Memory B cell (primary cell): ENCODE results near the gene CD99L2.
"Not testable (repeated sequence)": the region's sequence is repeated elsewhere in the genome, so short reads cannot be mapped to it uniquely, and the experiment has no call there.

Experiments
- ATAC-seq: fragments of 150-1000 bp; cut with Tn5 transposase; 2 replicates; pipeline ENCODE4 v1.10.0; 2021; ENCODE audit warnings: low read depth, mild to moderate bottlenecking, moderate library complexity
- DNase-seq, 2 donors: peaks; one replicate each; pipeline ENCODE4 v3.0.0; 2022; ENCODE audit warnings: low spot score in 2 of 2
- H3K27ac Mint-ChIP-seq: one replicate; pipeline ENCODE4 v1.8.0; 2022; ENCODE audit warnings: mild to moderate bottlenecking, moderate library complexity, mixed read lengths
- H3K27me3 Mint-ChIP-seq: one replicate; pipeline ENCODE4 v1.8.0; 2022; ENCODE audit warnings: mixed read lengths
- H3K36me3 Mint-ChIP-seq: one replicate; pipeline ENCODE4 v1.8.0; 2022; ENCODE audit warnings: mild to moderate bottlenecking, mixed read lengths
- H3K4me1 Mint-ChIP-seq: one replicate; pipeline ENCODE4 v1.8.0; 2022; ENCODE audit warnings: mixed read lengths
- H3K4me3 Mint-ChIP-seq: one replicate; pipeline ENCODE4 v1.8.0; 2022; ENCODE audit warnings: mild to moderate bottlenecking, moderate library complexity, mixed read lengths
- H3K9me3 Mint-ChIP-seq: one replicate; pipeline ENCODE4 v1.8.0; 2022; ENCODE audit warnings: mixed read lengths

Gene CD99L2

GRCh38 chrX:150831863-150832262 lies 66.6 kb downstream of the CD99L2 start:
- ATAC-seq (no peak), DNase-seq (no peak)
- Mint-ChIP-seq H3K9me3 (peaks cover 5% of the 10 kb centered on the region), H3K36me3 (peaks cover 18% of the 10 kb centered on the region), H3K27me3 (no peaks in the 10 kb centered on the region), H3K4me1 (peaks cover 3% of the 10 kb centered on the region), H3K4me3 (no peak overlapping the region), H3K27ac (no peak overlapping the region)

- H3K27ac Mint-ChIP-seq, result no peak overlapping the region
- no peak overlapping the region for H3K4me3 Mint-ChIP-seq
- ATAC-seq (no peak), DNase-seq (no peak)
- peaks cover 10% of the 10 kb centered on the region for H3K9me3 Mint-ChIP-seq
- H3K27me3 Mint-ChIP-seq, result no peaks in the 10 kb centered on the region
- peaks cover 3% of the 10 kb centered on the region for H3K4me1 Mint-ChIP-seq
- H3K36me3 Mint-ChIP-seq, result peaks cover 26% of the 10 kb centered on the region
Observed at GRCh38 chrX:150828785-150829184, 69.7 kb downstream of the CD99L2 start.

GRCh38 chrX:150824352-150824751 lies 74.1 kb downstream of the CD99L2 start:
- H3K4me1 Mint-ChIP-seq, ATAC-seq, H3K27ac Mint-ChIP-seq, H3K4me3 Mint-ChIP-seq, H3K27me3 Mint-ChIP-seq, DNase-seq: not testable (repeated sequence)
- H3K9me3 Mint-ChIP-seq, result peaks cover 14% of the 10 kb centered on the region
- H3K36me3 Mint-ChIP-seq, result peaks cover 35% of the 10 kb centered on the region

- ATAC-seq, DNase-seq, H3K27me3 Mint-ChIP-seq, H3K4me1 Mint-ChIP-seq, H3K27ac Mint-ChIP-seq, H3K4me3 Mint-ChIP-seq: not testable (repeated sequence)
- Mint-ChIP-seq H3K36me3 (peaks cover 36% of the 10 kb centered on the region), H3K9me3 (peaks cover 17% of the 10 kb centered on the region)
Observed at GRCh38 chrX:150823826-150824225, 74.6 kb downstream of the CD99L2 start.

GRCh38 chrX:150821971-150822370 lies 76.5 kb downstream of the CD99L2 start:
- peaks cover 4% of the 10 kb centered on the region for H3K4me1 Mint-ChIP-seq
- H3K9me3 Mint-ChIP-seq, result peaks cover 22% of the 10 kb centered on the region
- no peaks in the 10 kb centered on the region for H3K27me3 Mint-ChIP-seq
- DNase-seq, result no peak
- no peak overlapping the region for H3K4me3 Mint-ChIP-seq
- H3K27ac Mint-ChIP-seq, result no peak overlapping the region
- H3K36me3 Mint-ChIP-seq, result peaks cover 37% of the 10 kb centered on the region
- ATAC-seq, result no peak

GRCh38 chrX:150813922-150814321 lies 84.5 kb downstream of the CD99L2 start:
- Mint-ChIP-seq H3K4me1 (peaks cover 2% of the 10 kb centered on the region), H3K36me3 (peaks cover 12% of the 10 kb centered on the region), H3K9me3 (peaks cover 5% of the 10 kb centered on the region), H3K4me3 (no peak overlapping the region), H3K27ac (no peak overlapping the region), H3K27me3 (no peaks in the 10 kb centered on the region)
- DNase-seq, result no peak
- ATAC-seq, result no peak

- Mint-ChIP-seq H3K27me3 (no peaks in the 10 kb centered on the region), H3K36me3 (peaks cover 8% of the 10 kb centered on the region), H3K4me1 (no peaks in the 10 kb centered on the region), H3K27ac (no peak overlapping the region), H3K9me3 (peaks cover 3% of the 10 kb centered on the region), H3K4me3 (no peak overlapping the region)
- DNase-seq (no peak), ATAC-seq (no peak)
Observed at GRCh38 chrX:150806827-150807226, 91.6 kb downstream of the CD99L2 start.

- Mint-ChIP-seq H3K4me1 (no peaks in the 10 kb centered on the region), H3K27ac (no peak overlapping the region), H3K4me3 (no peak overlapping the region), H3K27me3 (no peaks in the 10 kb centered on the region), H3K36me3 (peaks cover 11% of the 10 kb centered on the region), H3K9me3 (peaks cover 3% of the 10 kb centered on the region)
- DNase-seq, result no peak
- no peak for ATAC-seq
Observed at GRCh38 chrX:150805736-150806135, 92.7 kb downstream of the CD99L2 start.

- Mint-ChIP-seq H3K27me3 (no peaks in the 10 kb centered on the region), H3K4me1 (no peaks in the 10 kb centered on the region), H3K36me3 (peaks cover 35% of the 10 kb centered on the region), H3K27ac (no peak overlapping the region), H3K9me3 (peaks cover 1% of the 10 kb centered on the region), H3K4me3 (no peak overlapping the region)
- DNase-seq, result no peak
- ATAC-seq, result no peak
Observed at GRCh38 chrX:150792949-150793527, 105.4 kb downstream of the CD99L2 start.

GRCh38 chrX:150790021-150790420 lies 108.4 kb downstream of the CD99L2 start:
- no peak overlapping the region for H3K27ac Mint-ChIP-seq
- ATAC-seq (no peak), DNase-seq (no peak)
- no peaks in the 10 kb centered on the region for H3K27me3 Mint-ChIP-seq
- no peak overlapping the region for H3K4me3 Mint-ChIP-seq
- no peaks in the 10 kb centered on the region for H3K9me3 Mint-ChIP-seq
- peaks cover 27% of the 10 kb centered on the region for H3K36me3 Mint-ChIP-seq
- no peaks in the 10 kb centered on the region for H3K4me1 Mint-ChIP-seq

- Mint-ChIP-seq H3K27ac (no peak overlapping the region), H3K9me3 (no peaks in the 10 kb centered on the region), H3K4me3 (no peak overlapping the region), H3K27me3 (no peaks in the 10 kb centered on the region), H3K36me3 (peaks cover 2% of the 10 kb centered on the region), H3K4me1 (peaks cover 2% of the 10 kb centered on the region)
- no peak for ATAC-seq
- DNase-seq, result no peak
Observed at GRCh38 chrX:150781677-150782076, 116.8 kb downstream of the CD99L2 start.

GRCh38 chrX:150779385-150779784 lies 119.1 kb downstream of the CD99L2 start:
- Mint-ChIP-seq H3K4me1 (peaks cover 2% of the 10 kb centered on the region), H3K27ac (no peak overlapping the region), H3K4me3 (no peak overlapping the region), H3K36me3 (peaks cover 3% of the 10 kb centered on the region), H3K9me3 (no peaks in the 10 kb centered on the region), H3K27me3 (no peaks in the 10 kb centered on the region)
- ATAC-seq, result no peak
- no peak for DNase-seq

- Mint-ChIP-seq H3K4me3 (no peak overlapping the region), H3K9me3 (no peaks in the 10 kb centered on the region), H3K4me1 (peaks cover 2% of the 10 kb centered on the region), H3K36me3 (peaks cover 3% of the 10 kb centered on the region), H3K27ac (no peak overlapping the region), H3K27me3 (no peaks in the 10 kb centered on the region)
- no peak for DNase-seq
- ATAC-seq, result no peak
Observed at GRCh38 chrX:150777328-150777992, 121.0 kb downstream of the CD99L2 start.

- DNase-seq, result no peak
- H3K27me3 Mint-ChIP-seq, result no peaks in the 10 kb centered on the region
- H3K4me3 Mint-ChIP-seq, result no peak overlapping the region
- peaks cover 3% of the 10 kb centered on the region for H3K36me3 Mint-ChIP-seq
- no peaks in the 10 kb centered on the region for H3K9me3 Mint-ChIP-seq
- H3K27ac Mint-ChIP-seq, result no peak overlapping the region
- ATAC-seq, result no peak
- H3K4me1 Mint-ChIP-seq, result peaks cover 6% of the 10 kb centered on the region
Observed at GRCh38 chrX:150775569-150776350, 122.7 kb downstream of the CD99L2 start.
